Urinary bladder (tissue), 4 donors: ENCODE data around the gene MOV10L1. TPM values are rescaled to one million over a fixed set of nuclear protein-coding genes. Genes with fewer than 3 reads are reported as not detected.

Experiments
- DNase-seq: peaks from one replicate; pipeline ENCODE4 v3.0.0-alpha.2; 2015; ENCODE audit errors: extremely low spot score
- H3K27ac ChIP-seq: one replicate; pipeline ENCODE4 v1.5.1; 2013; ENCODE audit warnings: low read depth, mild to moderate bottlenecking, moderate library complexity
- H3K36me3 ChIP-seq: one replicate; pipeline ENCODE4 v1.6.1; 2013; ENCODE audit warnings: mild to moderate bottlenecking, moderate library complexity; ENCODE audit not compliant: insufficient read depth
- H3K4me1 ChIP-seq: one replicate; pipeline ENCODE4 v1.6.1; 2013; ENCODE audit warnings: mild to moderate bottlenecking, moderate library complexity; ENCODE audit not compliant: insufficient read depth
- H3K4me3 ChIP-seq: one replicate; pipeline ENCODE4 v1.5.1; 2013; ENCODE audit warnings: low read depth, low read length
- WGBS: extraction: QIAGEN DNeasy Blood & Tissue Kit; methylation state at CpG from one replicate; pipeline ENCODE4 v1.1.7; 2013; 5-methylcytosine and 5-hydroxymethylcytosine counted together
- polyA plus RNA-seq: library from polyadenylated mRNA; stranded (reverse); fragments of 200-250 nt; gene quantifications from one replicate; pipeline ENCODE4 v1.2.3, GENCODE V29; 2013
- total RNA-seq: library from RNA; depleted of rRNA; stranded (reverse); fragments of >200 nt; gene quantifications from one replicate; pipeline ENCODE4 v1.2.3, GENCODE V29; 2014
- donor health status: healthy with polysubstance abuse.
- donor health status: healthy.

Gene MOV10L1
- total and polyA plus RNA-seq, 2 donors, result 0.33 to 9.7 TPM

DNA sequence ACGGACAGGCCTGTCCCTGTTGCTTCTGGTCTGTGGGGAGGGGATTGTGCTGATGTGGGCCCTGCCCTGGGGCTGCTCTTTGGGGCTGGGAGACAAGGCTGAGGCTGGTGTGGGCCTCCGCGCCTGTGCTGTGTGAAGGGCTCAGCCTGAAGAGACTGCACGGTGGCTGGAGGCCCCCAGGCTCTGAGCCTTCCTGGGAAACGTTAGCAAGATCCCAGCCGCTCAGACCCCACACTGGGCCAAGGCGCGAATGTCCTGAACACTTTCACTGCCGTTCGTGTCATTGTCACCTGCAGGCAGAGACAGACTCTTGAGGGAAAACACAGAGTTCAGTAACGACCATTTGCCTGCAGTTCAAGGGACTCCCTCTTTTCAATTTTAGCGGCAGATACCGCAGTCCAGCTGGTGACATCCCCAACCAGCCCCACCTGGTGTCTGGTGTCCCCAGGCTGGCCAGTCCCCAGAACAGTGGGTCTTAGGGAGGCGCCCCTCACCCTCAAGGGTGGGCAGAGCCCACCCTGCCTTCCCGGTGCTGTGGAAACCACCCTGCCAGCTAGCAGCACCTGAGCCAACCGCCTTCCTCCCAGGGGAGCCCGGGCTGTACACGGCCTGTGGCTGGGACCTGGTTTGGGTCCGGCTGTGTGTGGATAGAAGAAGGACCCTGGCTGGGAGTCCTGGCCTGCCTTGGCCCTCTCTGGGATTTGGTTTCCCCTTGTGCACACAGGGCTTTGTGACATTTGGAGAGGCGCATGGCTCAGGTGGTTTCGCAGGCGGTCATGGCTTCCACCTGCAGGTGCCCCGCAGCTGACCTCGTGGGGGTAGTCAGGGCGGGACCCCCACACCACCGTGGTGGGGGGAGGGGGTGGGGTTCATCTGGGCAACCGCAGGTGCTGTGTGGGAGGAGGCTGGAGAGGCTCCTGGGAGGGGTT, 86.4 kb downstream of the MOV10L1 start:
- no peak overlapping the region for H3K4me3 ChIP-seq
- no peaks in the 10 kb centered on the region for H3K36me3 ChIP-seq
- no peak overlapping the region for H3K27ac ChIP-seq
- no peaks in the 10 kb centered on the region for H3K4me1 ChIP-seq
- WGBS, result 79% methylated on average over 27 of the region's 27 CpGs
- no peak for DNase-seq

DNA sequence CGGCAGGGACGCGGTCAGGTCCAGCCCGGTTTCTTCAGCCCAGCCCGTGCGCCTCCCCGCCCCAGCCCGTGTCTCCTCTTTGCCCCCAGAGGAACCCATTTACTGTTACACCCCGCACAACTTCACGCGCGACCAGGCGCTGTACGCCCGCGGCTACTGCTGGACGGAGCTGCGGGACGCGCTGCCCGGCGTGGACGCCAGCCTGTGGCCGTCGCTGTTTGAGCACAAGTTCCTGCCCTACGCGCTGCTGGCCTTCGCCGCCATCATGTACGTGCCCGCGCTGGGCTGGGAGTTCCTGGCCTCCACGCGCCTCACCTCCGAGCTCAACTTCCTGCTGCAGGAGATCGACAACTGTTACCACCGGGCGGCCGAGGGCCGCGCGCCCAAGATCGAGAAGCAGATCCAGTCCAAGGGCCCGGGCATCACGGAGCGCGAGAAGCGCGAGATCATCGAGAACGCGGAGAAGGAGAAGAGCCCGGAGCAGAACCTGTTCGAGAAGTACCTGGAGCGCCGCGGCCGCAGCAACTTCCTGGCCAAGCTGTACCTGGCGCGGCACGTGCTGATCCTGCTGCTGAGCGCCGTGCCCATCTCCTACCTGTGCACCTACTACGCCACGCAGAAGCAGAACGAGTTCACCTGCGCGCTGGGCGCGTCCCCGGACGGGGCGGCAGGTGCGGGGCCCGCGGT, 87.2 kb downstream of the MOV10L1 start:
- no peak for DNase-seq

DNA sequence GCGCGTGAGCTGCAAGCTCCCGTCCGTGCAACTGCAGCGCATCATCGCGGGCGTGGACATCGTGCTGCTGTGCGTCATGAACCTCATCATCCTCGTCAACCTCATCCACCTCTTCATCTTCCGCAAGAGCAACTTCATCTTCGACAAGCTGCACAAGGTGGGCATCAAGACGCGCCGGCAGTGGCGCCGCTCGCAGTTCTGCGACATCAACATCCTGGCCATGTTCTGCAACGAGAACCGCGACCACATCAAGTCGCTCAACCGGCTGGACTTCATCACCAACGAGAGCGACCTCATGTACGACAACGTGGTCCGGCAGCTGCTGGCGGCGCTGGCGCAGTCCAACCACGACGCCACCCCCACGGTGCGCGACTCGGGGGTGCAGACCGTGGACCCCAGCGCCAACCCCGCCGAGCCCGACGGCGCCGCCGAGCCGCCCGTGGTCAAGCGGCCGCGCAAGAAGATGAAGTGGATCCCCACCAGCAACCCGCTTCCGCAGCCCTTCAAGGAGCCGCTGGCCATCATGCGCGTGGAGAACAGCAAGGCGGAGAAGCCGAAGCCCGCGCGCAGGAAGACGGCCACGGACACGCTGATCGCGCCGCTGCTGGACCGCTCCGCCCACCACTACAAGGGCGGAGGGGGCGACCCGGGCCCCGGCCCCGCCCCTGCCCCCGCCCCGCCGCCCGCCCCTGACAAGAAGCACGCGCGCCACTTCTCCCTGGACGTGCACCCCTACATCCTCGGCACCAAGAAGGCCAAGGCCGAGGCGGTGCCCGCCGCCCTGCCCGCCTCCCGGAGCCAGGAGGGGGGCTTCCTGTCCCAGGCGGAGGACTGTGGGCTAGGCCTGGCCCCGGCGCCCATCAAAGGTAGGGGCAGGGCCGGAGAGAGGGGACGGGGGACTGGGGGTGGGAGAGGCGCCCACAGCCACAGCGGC, 88.0 kb downstream of the MOV10L1 start:
- Histone ChIP-seq H3K27ac (no peak overlapping the region), H3K4me3 (no peak overlapping the region), H3K4me1 (no peaks in the 10 kb centered on the region), H3K36me3 (no peaks in the 10 kb centered on the region)
- DNase-seq, result no peak
- WGBS, result 70% methylated on average over 98 of the region's 98 CpGs

More for the DNA sequence above, 87.2 kb downstream of the MOV10L1 start:
- H3K4me1 ChIP-seq, result no peaks in the 10 kb centered on the region
- no peak overlapping the region for H3K4me3 ChIP-seq
- 97% methylated on average over 76 of the region's 76 CpGs for WGBS
- no peak overlapping the region for H3K27ac ChIP-seq
- H3K36me3 ChIP-seq, result no peaks in the 10 kb centered on the region

DNA sequence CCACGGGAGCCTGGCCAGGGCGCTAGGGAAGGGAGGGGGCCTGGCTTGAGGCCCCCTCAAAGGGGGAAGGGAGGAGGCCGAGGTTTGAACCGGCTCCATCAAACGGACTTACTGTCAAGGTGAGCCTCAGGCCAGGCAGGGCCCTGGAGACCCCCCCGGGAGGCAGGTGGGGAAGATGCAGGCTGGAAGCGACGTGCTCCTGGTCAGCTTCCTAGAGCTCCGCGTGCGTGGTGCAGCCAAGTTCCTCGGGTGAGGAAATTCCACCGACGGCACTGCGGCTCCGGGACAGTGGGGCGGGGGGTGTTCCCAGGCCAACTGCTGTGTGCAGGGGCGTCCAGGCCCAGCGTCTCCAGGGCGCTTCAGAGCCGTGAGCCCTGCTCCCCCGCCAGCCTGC, 88.7 kb downstream of the MOV10L1 start:
- WGBS, result 54% methylated on average over 22 of the region's 22 CpGs
- DNase-seq, result no peak
- no peak overlapping the region for H3K4me3 ChIP-seq
- H3K36me3 ChIP-seq, result no peaks in the 10 kb centered on the region
- no peaks in the 10 kb centered on the region for H3K4me1 ChIP-seq
- no peak overlapping the region for H3K27ac ChIP-seq

DNA sequence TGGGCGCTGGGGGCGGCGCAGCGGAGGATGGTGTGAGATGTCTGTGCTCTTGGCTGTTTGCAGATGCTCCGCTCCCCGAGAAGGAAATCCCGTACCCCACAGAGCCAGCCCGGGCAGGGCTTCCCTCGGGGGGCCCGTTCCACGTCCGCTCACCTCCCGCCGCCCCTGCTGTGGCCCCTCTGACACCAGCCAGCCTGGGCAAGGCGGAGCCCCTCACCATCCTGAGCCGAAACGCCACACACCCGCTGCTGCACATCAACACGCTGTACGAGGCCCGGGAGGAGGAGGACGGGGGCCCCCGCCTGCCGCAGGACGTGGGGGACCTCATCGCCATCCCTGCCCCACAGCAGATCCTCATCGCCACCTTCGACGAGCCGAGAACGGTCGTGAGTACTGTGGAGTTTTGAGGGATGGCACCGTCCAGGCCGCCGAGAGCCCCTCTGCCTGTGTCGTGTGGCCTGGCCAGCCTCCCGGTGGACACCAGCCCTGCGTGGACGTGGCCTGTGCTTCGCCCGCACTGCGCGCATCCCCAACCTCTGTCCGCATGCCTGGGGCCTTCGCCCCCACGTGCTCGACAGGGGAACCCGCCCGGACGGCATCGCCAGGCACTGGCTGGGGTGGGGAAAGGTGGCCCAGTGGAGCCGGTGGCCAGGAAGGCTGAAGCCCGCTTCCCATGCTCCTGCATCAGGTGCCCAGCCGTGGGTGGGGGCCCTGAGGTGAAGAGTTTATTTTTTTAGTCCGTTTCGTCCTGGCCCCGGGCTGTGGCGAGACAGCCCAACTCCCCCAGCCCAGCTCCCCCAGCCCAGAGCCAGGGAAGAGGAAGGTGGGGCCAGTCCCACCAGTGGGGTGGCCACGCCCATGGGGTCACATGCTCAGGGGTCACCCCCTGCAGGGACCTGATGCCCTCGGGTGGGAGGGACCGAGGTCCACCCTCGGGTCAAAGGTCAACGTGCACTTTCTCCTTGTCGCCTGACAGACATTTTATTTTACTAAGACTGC, 89.4 kb downstream of the MOV10L1 start:
- DNase-seq, result no peak
- WGBS, result 85% methylated on average over 64 of the region's 64 CpGs

DNA sequence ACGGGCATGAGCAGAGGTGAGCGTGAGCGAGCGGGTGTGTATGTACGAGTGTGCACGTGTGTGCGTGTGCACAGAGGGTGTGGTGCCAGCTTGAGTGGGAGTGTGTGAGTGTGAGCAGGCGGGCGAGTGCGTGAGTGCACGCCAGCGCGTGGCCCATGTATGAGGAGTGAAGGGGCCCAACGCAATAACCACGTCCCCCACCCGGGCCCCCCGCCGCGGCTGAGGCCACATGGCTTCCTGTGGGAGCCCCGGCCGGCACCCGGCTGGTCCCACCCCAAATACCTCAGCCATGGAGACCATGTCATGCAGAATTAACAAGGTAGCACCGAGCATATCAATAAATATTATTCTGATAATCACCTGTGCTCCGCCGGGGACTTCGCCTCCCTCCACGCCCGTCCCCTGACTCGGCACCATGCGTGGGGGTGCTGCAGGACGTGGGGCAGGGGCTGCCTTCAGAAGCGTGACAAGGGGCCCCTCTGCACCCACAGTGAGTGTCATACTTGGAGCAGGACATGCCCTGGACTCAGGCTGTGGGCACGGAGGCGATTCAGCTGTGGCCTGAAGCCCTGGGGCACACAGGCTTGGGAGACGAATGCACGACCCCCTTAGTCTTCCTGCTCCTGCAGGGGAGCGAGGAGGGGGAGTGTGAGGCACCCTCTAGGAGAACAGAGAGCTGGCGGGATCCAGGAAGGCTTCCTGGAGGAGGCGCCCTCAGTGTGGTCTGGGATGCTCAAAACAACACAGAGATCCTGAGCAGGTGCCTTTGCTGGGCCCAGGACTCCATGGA, 90.3 kb downstream of the MOV10L1 start:
- 84% methylated on average over 39 of the region's 39 CpGs for WGBS
- Histone ChIP-seq H3K4me1 (no peaks in the 10 kb centered on the region), H3K27ac (no peak overlapping the region), H3K36me3 (no peaks in the 10 kb centered on the region), H3K4me3 (no peak overlapping the region)
- no peak for DNase-seq

More for the DNA sequence above, 89.4 kb downstream of the MOV10L1 start:
- Histone ChIP-seq H3K27ac (no peak overlapping the region), H3K4me1 (no peaks in the 10 kb centered on the region), H3K36me3 (no peaks in the 10 kb centered on the region), H3K4me3 (no peak overlapping the region)

DNA sequence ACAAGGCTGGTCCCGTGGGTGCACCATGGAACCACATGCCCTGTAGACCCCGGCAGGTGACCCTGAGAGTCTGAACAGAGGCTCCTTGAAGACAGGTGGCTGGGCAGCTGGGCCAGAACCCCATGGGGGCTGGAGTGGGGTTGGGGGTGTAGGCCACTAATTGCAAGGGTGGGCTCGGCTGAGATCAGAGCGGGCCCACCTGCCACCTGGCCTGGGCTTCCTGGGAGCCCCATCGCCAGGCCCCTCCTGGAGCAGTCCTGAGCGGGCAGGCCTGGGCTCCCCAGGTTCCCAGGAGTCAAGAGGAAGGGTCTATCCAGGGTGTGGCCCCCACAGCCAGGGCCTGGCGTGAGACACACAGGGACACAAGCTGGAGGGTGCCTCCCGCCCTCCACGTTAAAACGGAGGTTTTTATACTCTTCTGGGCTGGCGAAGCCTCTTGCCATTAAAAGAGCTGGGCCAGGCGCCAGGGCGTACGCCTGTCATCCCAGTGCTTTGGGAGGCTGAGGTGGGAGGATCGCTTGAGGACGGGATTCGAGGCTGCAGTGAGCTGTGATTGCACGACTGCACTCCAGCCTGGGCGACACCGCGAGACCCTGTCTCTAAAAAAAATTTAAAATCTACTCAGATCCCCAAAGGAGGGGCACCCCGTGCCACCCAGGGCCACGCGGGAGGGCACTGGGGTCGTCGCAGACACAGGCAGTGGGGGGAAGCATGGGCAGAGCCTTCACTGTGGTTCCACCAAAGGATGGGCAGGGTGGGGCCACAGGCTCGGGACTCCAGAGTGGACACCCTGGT, 91.1 kb downstream of the MOV10L1 start:
- H3K27ac ChIP-seq, result no peak overlapping the region
- H3K36me3 ChIP-seq, result no peaks in the 10 kb centered on the region
- 92% methylated on average over 27 of the region's 27 CpGs for whole genome bisulfite sequencing
- DNase-seq, result no peak
- H3K4me1 ChIP-seq, result no peaks in the 10 kb centered on the region
- H3K4me3 ChIP-seq, result no peak overlapping the region

DNA sequence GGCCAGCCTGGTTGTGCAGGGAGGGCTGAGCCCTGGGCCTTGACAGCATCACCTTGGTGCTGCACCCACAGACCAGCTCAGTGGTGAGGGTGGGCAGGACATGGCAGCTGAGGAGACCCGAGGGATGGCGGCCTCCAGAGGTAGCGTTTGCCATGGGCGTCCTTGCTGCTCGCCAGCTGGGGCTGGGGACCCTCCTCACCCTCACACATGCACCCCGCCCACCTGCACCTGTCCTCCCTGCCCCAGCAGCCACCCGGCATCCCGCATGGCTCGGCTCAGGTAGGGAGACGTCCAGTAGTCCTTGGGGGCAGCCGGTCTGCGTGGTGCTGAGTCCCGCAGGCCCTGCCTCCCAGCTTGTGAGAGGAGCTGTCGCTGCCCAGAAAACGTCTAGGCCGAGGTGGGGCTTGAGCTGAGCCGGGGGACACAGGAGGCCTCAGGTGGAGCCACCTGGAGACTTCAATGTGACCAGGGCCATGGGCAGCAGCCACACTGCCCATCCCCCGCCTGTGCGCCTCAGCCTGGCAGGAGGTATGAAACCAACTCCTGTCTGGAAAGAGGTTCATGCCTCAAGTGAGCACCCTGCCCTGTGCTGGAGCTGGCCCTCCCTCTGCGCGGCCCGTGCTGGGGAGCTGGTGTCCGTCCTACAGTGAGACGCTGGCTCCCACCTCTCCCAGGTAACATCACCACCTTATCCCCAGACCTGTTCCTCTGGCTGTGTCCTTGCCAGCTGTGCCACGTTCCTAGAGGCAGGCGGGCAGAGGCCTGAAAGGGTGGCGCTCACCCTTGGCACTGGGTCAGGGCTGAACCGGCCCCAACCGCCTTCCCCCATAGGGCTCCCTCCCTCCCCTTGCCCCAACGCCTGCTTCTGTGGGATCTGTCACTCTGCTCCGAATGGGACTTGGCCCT, 92.6 kb downstream of the MOV10L1 start:
- no peak for DNase-seq
- H3K27ac ChIP-seq, result no peak overlapping the region
- H3K4me3 ChIP-seq, result no peak overlapping the region
- no peaks in the 10 kb centered on the region for H3K36me3 ChIP-seq
- WGBS, result 81% methylated on average over 31 of the region's 31 CpGs
- no peaks in the 10 kb centered on the region for H3K4me1 ChIP-seq

DNA sequence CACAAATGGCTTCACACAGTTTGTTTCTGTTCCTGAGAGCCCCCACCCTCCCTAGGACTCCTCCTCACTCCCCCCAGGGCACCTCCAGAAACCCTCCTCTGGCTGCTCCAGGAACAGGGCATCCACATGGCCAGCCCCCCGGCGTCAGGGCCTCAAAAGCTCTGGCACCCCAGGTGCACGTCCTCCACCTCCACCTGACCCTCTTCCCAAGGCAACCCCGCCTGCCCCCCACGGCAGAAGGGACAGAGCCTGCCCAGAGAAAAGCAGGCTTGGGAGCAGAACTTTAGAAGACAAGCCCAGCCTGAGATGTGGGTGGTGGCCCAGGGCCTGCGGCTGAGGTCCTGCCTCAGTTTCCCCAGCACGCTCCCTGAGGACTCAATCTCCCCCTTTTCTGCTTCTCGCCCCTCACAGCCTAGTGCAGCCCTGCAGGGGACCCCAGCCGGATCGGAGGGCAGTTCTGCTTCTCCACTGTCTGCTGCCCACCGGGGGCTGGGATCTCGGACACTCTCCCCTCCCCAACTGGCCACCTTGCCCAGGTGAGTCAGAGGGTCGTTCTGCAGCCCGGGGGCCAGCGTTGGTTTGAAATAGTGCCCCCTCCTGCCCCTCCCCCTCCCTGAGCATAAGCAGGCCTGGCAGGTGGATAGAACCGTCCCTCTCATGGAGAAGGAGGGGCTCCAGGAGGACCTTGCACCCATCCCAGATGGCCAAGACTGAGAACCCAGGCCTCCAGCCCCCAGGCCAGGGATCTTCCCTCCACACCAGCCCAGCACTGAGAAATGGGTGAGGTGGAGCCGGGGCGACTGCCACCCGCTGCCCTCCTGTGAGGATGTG, 93.5 kb downstream of the MOV10L1 start:
- no peak for DNase-seq
- no peaks in the 10 kb centered on the region for H3K36me3 ChIP-seq
- no peaks in the 10 kb centered on the region for H3K4me1 ChIP-seq
- no peak overlapping the region for H3K27ac ChIP-seq
- 83% methylated on average over 19 of the region's 19 CpGs for WGBS
- no peak overlapping the region for H3K4me3 ChIP-seq
